Lower lobe of right lung (tissue), 2 donors: ENCODE measurements around the gene SCN1A. TPM values are rescaled to one million over a fixed set of nuclear protein-coding genes. Genes with fewer than 3 reads are reported as not detected.
"Not testable (repeated sequence)": the region's sequence is repeated elsewhere in the genome, so short reads cannot be mapped to it uniquely, and the experiment has no call there.

Experiments
- ATAC-seq, 2 donors: fragments of 200-7000 bp; cut with Tn5 transposase; one replicate each; pipeline ENCODE4 v1.9.1; 2020 to 2022; ENCODE audit warnings: mild to moderate bottlenecking in 2 of 2, moderate library complexity in 2 of 2
- DNase-seq: peaks from one replicate; pipeline ENCODE4 v3.0.0-alpha.2; 2020
- H3K27ac ChIP-seq: fragments of 200-600 bp; one replicate; pipeline ENCODE4 v1.8.0; 2022
- H3K27me3 ChIP-seq: fragments of 200-600 bp; one replicate; pipeline ENCODE4 v1.8.0; 2022; ENCODE audit warnings: low read depth
- H3K36me3 ChIP-seq: fragments of 200-600 bp; one replicate; pipeline ENCODE4 v1.8.0; 2022; ENCODE audit warnings: mild to moderate bottlenecking
- H3K4me1 ChIP-seq: fragments of 200-600 bp; one replicate; pipeline ENCODE4 v1.8.0; 2022
- H3K4me3 ChIP-seq: fragments of 200-600 bp; one replicate; pipeline ENCODE4 v1.8.0; 2022; ENCODE audit warnings: mild to moderate bottlenecking
- H3K9me3 ChIP-seq: fragments of 200-600 bp; one replicate; pipeline ENCODE4 v1.8.0; 2022
- CTCF ChIP-seq: fragments of 200-600 bp; IDR thresholded peaks from one replicate; pipeline ENCODE4 v1.8.0; 2022; ENCODE audit warnings: antibody characterized with exemption, mild to moderate bottlenecking
- intact Hi-C: fragments of 100-400 bp; cut with DNase I; formaldehyde crosslinking; loops from one replicate; pipeline ENCODE4 v1.11.0; 2022
- total RNA-seq: library from RNA; stranded (reverse); fragmentation: NEBNext Ultra II Directional; extraction: Animal tissue kit (Norgen Biotek cat#: 25700); gene quantifications from one replicate; pipeline ENCODE4 v1.2.1, GENCODE V29; 2021
- donor health status: DM: no; HTN: yes; CAD: no; lungs with severe emphysema.

SCN1A gene
- total RNA-seq, 1 donor from 2014 or later = 19.1 TPM

- no peak for TF ChIP-seq CTCF
- DNase-seq (peak; percentile 52), ATAC-seq (peak; percentile 80 to 92)
- no peaks in the 10 kb centered on the region for H3K36me3 ChIP-seq
- H3K4me3 ChIP-seq = no peak overlapping the region
- no peaks in the 10 kb centered on the region for H3K9me3 ChIP-seq
- H3K27ac ChIP-seq = no peak overlapping the region
- intact Hi-C loops = no loop called here
- no peaks in the 10 kb centered on the region for H3K4me1 ChIP-seq
- no peaks in the 10 kb centered on the region for H3K27me3 ChIP-seq
These were observed 13.1 kb upstream of the SCN1A start for GRCh38 chr2:166140932-166141331.

- Histone ChIP-seq H3K36me3 (no peaks in the 10 kb centered on the region), H3K9me3 (no peaks in the 10 kb centered on the region), H3K27ac (no peak overlapping the region), H3K4me3 (no peak overlapping the region), H3K4me1 (no peaks in the 10 kb centered on the region), H3K27me3 (no peaks in the 10 kb centered on the region)
- DNase-seq (no peak), ATAC-seq (no peak)
- no peak for TF ChIP-seq CTCF
- intact Hi-C loops = no loop called here
These were observed 12.7 kb upstream of the SCN1A start for GRCh38 chr2:166140475-166140874.

- H3K4me3 ChIP-seq, H3K4me1 ChIP-seq, DNase-seq, ATAC-seq, H3K9me3 ChIP-seq, H3K36me3 ChIP-seq, H3K27me3 ChIP-seq, intact Hi-C loops, H3K27ac ChIP-seq: not testable (repeated sequence)
These were observed 11.7 kb upstream of the SCN1A start for GRCh38 chr2:166139479-166139878.

- DNase-seq = no peak
- H3K27ac ChIP-seq = no peak overlapping the region
- TF ChIP-seq CTCF = no peak
These were observed 10.8 kb upstream of the SCN1A start for GRCh38 chr2:166138667-166139066.

GRCh38 chr2:166138144-166138543, 10.3 kb upstream of the SCN1A start:
- no peak for ATAC-seq
- H3K27me3 ChIP-seq = no peaks in the 10 kb centered on the region
- intact Hi-C loops = no loop called here
- TF ChIP-seq CTCF = no peak
- H3K27ac ChIP-seq = no peak overlapping the region
- no peaks in the 10 kb centered on the region for H3K4me1 ChIP-seq
- H3K36me3 ChIP-seq = no peaks in the 10 kb centered on the region
- H3K9me3 ChIP-seq = no peaks in the 10 kb centered on the region
- H3K4me3 ChIP-seq = no peak overlapping the region
- DNase-seq = no peak

More at GRCh38 chr2:166138667-166139066, 10.8 kb upstream of the SCN1A start:
- no peak overlapping the region for H3K4me3 ChIP-seq
- intact Hi-C loops = no loop called here
- no peaks in the 10 kb centered on the region for H3K9me3 ChIP-seq
- no peak for ATAC-seq
- H3K4me1 ChIP-seq = no peaks in the 10 kb centered on the region
- H3K36me3 ChIP-seq = no peaks in the 10 kb centered on the region
- H3K27me3 ChIP-seq = no peaks in the 10 kb centered on the region

GRCh38 chr2:166137331-166137730, 9.5 kb upstream of the SCN1A start:
- H3K4me1 ChIP-seq = no peaks in the 10 kb centered on the region
- no peaks in the 10 kb centered on the region for H3K36me3 ChIP-seq
- intact Hi-C loops = no loop called here
- H3K27ac ChIP-seq = no peak overlapping the region
- no peaks in the 10 kb centered on the region for H3K9me3 ChIP-seq
- ATAC-seq = no peak
- H3K4me3 ChIP-seq = no peak overlapping the region
- DNase-seq = no peak
- H3K27me3 ChIP-seq = no peaks in the 10 kb centered on the region
- TF ChIP-seq CTCF = no peak
